GM21786 (cell line): Measurements from ENCODE around the gene ITPKB.

ENCODE experiments used
- ATAC-seq: cut with Tn5 transposase; IDR thresholded peaks from one replicate; pipeline ENCODE4 v1.9.1; 2021; ENCODE audit not compliant: unreplicated experiment

ITPKB gene

GRCh38 chr1:226706684-226707083 lies 32.4 kb downstream of the ITPKB start:
- no peak for ATAC-seq

- no peak for ATAC-seq
These were observed 34.7 kb downstream of the ITPKB start for GRCh38 chr1:226704169-226704937.

- ATAC-seq = peak; percentile 58
These were observed 35.9 kb downstream of the ITPKB start for GRCh38 chr1:226702957-226703831.

- ATAC-seq = no peak
These were observed 36.6 kb downstream of the ITPKB start for GRCh38 chr1:226702318-226702956.

- ATAC-seq = no peak
These were observed 38.2 kb downstream of the ITPKB start for GRCh38 chr1:226700861-226701260.

- no peak for ATAC-seq
These were observed 39.9 kb downstream of the ITPKB start for GRCh38 chr1:226699166-226699565.

- ATAC-seq = no peak
These were observed 40.4 kb downstream of the ITPKB start for GRCh38 chr1:226698659-226699058.

DNA sequence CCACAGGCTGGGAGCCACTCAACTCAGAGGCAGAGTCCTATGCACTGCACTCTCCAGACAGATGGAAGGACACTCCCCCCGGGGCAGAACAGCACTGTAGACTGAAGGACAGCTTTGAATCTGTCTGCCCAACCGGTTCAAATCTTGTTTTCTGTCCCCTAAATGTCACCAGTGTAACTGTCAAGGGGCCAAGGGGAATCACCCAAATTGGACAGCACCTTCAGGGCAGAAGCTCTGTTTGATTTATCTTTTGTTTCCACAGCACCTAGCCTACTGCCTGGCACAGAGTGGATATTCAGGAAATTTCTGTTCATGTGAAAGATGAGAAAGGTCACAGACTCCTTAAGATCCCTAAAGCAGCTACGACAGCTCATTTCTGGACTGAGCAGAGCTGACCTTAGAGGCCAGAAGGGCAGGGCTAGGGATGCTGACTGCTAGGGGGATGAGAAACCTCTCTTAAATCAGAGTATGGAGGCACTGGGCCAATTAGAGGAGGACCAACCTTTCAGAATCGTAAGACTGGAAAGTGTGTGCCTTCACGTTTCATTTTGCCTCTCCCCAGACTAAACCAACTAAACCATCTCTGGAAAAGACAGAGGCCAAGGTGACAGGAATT lies 41.0 kb downstream of the ITPKB start:
- ATAC-seq = peak; percentile 23

GRCh38 chr1:226697151-226697928 lies 41.7 kb downstream of the ITPKB start:
- ATAC-seq = peak; percentile 65

DNA sequence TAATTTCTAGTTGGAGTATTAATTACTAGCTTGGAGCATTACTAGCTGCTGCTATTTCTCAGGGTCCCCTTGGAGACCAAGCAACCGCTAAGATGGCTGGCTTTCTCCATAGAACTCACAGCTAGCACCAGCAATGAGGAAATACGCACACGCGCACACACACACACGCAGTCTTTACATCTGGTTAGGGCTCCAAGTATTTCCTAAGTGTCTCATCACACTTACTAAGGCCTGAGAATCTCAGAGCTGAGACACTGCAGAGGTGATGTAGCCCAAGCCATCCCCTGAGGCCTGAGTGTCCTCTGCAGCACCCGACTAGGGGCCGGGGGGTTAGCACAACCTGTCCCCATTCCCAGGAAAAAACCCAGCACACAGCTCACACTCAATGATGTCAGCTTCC lies 42.5 kb downstream of the ITPKB start:
- no peak for ATAC-seq

- ATAC-seq = no peak
These were observed 43.7 kb downstream of the ITPKB start for GRCh38 chr1:226695335-226695900.

DNA sequence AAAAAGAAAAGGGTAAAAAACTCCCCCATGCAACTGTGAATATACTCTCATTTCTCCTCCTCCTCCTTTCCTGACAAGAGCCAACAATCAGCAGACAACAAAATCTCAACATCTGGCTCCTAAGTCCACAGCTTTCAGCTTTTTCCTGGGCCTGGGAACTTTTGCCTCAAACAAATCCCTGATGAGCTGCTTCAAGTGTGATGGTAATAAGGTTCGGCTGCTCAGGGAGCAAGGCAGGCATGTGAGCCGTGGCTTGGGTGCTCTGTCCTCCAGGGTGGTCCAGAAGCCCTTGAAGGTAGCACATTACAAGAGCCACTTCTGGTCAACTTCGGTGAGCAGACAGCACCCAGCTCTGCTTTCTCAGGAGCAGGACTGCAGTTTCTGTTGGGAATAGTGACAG lies 46.3 kb downstream of the ITPKB start:
- no peak for ATAC-seq

GRCh38 chr1:226692051-226692792 lies 46.9 kb downstream of the ITPKB start:
- no peak for ATAC-seq

DNA sequence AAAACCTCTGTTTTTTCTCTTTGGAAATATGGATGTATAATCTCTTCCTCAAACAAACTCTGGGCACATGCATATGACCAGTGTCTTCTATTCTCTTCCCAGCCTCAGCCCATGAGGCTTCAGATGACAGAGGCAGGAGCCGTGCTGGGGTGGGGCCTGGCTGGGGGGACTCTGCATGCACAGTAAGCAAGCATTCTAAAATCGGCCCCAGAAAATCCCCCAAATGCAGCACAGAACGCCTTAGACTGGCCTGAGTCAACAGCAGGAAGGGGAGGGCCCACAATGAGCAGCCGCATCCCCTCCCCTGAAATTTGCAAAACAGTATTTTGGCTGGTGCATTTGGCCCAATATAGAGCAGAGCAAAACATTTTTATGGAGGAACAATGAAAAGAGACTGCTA lies 47.8 kb downstream of the ITPKB start:
- peak; percentile 53 for ATAC-seq

GRCh38 chr1:226690460-226690982 lies 48.6 kb downstream of the ITPKB start:
- no peak for ATAC-seq

DNA sequence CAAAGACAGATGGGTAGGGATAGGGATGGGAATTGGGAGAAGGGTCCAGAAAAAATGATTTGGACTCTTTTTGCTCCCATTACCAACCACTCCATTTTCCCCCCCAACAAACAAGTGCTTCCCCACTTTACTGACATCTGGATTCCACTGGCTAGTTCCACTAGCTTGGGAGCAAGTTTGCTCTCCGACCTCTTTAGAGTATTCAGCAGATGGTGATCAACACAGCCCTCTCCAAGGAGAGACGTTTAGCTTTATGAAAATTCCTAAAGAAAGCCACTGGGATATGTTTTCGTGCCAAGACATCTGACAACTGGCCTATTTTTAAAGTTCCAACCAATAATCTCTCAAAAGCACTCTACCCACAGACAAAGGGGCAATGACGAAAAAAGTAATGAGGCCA lies 50.3 kb downstream of the ITPKB start:
- no peak for ATAC-seq

- peak; percentile 39 for ATAC-seq
These were observed 50.9 kb downstream of the ITPKB start for GRCh38 chr1:226688056-226688748.

GRCh38 chr1:226687426-226687825 lies 51.7 kb downstream of the ITPKB start:
- ATAC-seq = no peak
